SK-N-SH (cell line): Measurements from ENCODE around the gene MRPS27. TPM values are rescaled to one million over a fixed set of nuclear protein-coding genes. Genes with fewer than 3 reads are reported as not detected.
A peak's percentile ranks its signal among the peaks of the same experiment; 100 is the strongest.

ENCODE experiments used
- CTCF ChIA-PET: fragments of 300-600, 350-600 bp; formaldehyde crosslinking; extraction: SDS; loops from one replicate; lab custom pipeline; 2021; lab: Yijun Ruan, JAX
- POLR2A ChIA-PET: fragments of 350-600 bp; sonication (Branson Sonifier 250); formaldehyde crosslinking; extraction: SDS; loops from one replicate; lab custom pipeline; 2020; ENCODE audit warnings: antibody characterized with exemption, inconsistent platforms; lab: Yijun Ruan, JAX
- DNase-seq: peaks from one replicate; pipeline ENCODE4 v3.0.0; 2012
- H2AFZ ChIP-seq: fragments of 200-600 bp; sonication (generic); 2 replicates; pipeline ENCODE4 v1.8.1; 2016; ENCODE audit warnings: antibody characterized with exemption, mild to moderate bottlenecking, low read depth
- H3F3A ChIP-seq: fragments of 200-600 bp; sonication (generic); replicated peaks from 2 replicates; pipeline ENCODE3; 2016; ENCODE audit warnings: antibody characterized with exemption, mild to moderate bottlenecking; ENCODE audit not compliant: insufficient read depth
- H3K27ac ChIP-seq, 2 experiments: fragments of 200-500 bp in 1 of 2; fragments of 200-600 bp in 1 of 2; sonication (Bioruptor generic) in 1 of 2; sonication (generic), shearing (Covaris generic) in 1 of 2; 2 replicates each; pipeline versions ENCODE4 v1.5.1 to v1.6.1; 2014 to 2016; ENCODE audit warnings: low read depth in 2 of 2, inconsistent platforms in 1 of 2, low read length in 1 of 2, mild to moderate bottlenecking in 1 of 2, mixed read lengths in 1 of 2
- H3K27me3 ChIP-seq: fragments of 200-600 bp; sonication (generic), shearing (Covaris generic); 2 replicates; pipeline ENCODE4 v1.6.1; 2016; ENCODE audit warnings: mixed run types; ENCODE audit not compliant: insufficient read depth
- H3K36me3 ChIP-seq, 2 experiments: fragments of 200-500 bp in 1 of 2; fragments of 200-600 bp in 1 of 2; sonication (Bioruptor generic) in 1 of 2; sonication (generic) in 1 of 2; replicated peaks in 1 of 2; 2 replicates each; pipeline versions ENCODE3 to v1.5.1; 2014 to 2016; ENCODE audit warnings: low read length in 1 of 2, mild to moderate bottlenecking in 1 of 2; ENCODE audit not compliant: insufficient read depth in 2 of 2, control insufficient read depth in 1 of 2
- H3K4me1 ChIP-seq, 2 experiments: fragments of 200-500 bp in 1 of 2; fragments of 200-600 bp in 1 of 2; sonication (Bioruptor generic) in 1 of 2; sonication (generic), shearing (Covaris generic) in 1 of 2; 2 replicates each; pipeline versions ENCODE4 v1.5.1 to v1.6.1; 2014 to 2016; ENCODE audit warnings: low read depth in 1 of 2, low read length in 1 of 2, mixed run types in 1 of 2; ENCODE audit not compliant: insufficient read depth in 2 of 2, control insufficient read depth in 1 of 2
- H3K4me2 ChIP-seq: fragments of 200-600 bp; sonication (generic), shearing (Covaris generic); 2 replicates; pipeline ENCODE4 v1.6.1; 2017; ENCODE audit warnings: mixed run types
- H3K4me3 ChIP-seq, 2 experiments: fragments of 200-500 bp in 1 of 2; fragments of 200-600 bp in 1 of 2; sonication (Bioruptor generic) in 1 of 2; sonication (generic), shearing (Covaris generic) in 1 of 2; 2 replicates each; pipeline versions ENCODE4 v1.5.1 to v1.8.1; 2014 to 2016; ENCODE audit warnings: low read depth in 2 of 2, inconsistent platforms in 1 of 2, low read length in 1 of 2, mild to moderate bottlenecking in 1 of 2, mixed read lengths in 1 of 2, moderate library complexity in 1 of 2
- H3K79me2 ChIP-seq: fragments of 200-600 bp; sonication (generic); 2 replicates; pipeline ENCODE4 v1.8.1; 2017; ENCODE audit warnings: mild to moderate bottlenecking; ENCODE audit not compliant: insufficient read depth
- H3K9ac ChIP-seq: fragments of 200-600 bp; sonication (generic); 2 replicates; pipeline ENCODE4 v1.6.1; 2017; ENCODE audit warnings: mixed run types
- H3K9me2 ChIP-seq: fragments of 200-600 bp; sonication (generic); 2 replicates; pipeline ENCODE4 v1.6.1; 2017; ENCODE audit warnings: mixed run types
- H3K9me3 ChIP-seq: fragments of 200-600 bp; sonication (generic); 2 replicates; pipeline ENCODE4 v1.6.1; 2017; ENCODE audit warnings: mixed run types, mild to moderate bottlenecking, moderate library complexity
- H4K20me1 ChIP-seq: fragments of 200-600 bp; sonication (generic); 2 replicates; pipeline ENCODE4 v1.6.1; 2017; ENCODE audit warnings: mild to moderate bottlenecking, mixed run types; ENCODE audit not compliant: insufficient read depth
- ELF1 ChIP-seq: IDR thresholded peaks from 2 replicates; pipeline ENCODE4 v1.4.0; 2012
- EZH2phosphoT487 ChIP-seq: fragments of 200-600 bp; sonication (generic); IDR thresholded peaks from 2 replicates; pipeline ENCODE4 v1.6.1; 2017; ENCODE audit warnings: low read depth, mixed run types, mild to moderate bottlenecking, antibody characterized with exemption, moderate library complexity, borderline replicate concordance
- FOXJ3 ChIP-seq: sonication (generic); formaldehyde crosslinking; IDR thresholded peaks from 2 replicates; pipeline ENCODE4 v1.5.1; 2020; ENCODE audit warnings: mild to moderate bottlenecking, missing genetic modification reagents
- FOXM1 ChIP-seq: IDR thresholded peaks from 2 replicates; pipeline ENCODE4 v1.4.0; 2012; ENCODE audit warnings: low read depth, mild to moderate bottlenecking
- GABPA ChIP-seq: IDR thresholded peaks from 2 replicates; pipeline ENCODE4 v1.4.0; 2012; ENCODE audit warnings: low read depth, mild to moderate bottlenecking
- MXI1 ChIP-seq: IDR thresholded peaks from 2 replicates; pipeline ENCODE4 v1.6.1; 2012; ENCODE audit warnings: mild to moderate bottlenecking, low read depth, low read length, improper control_type of control experiment
- NFIC ChIP-seq: IDR thresholded peaks from 2 replicates; pipeline ENCODE4 v1.4.0; 2012; ENCODE audit warnings: borderline replicate concordance
- NRF1 ChIP-seq: IDR thresholded peaks from 2 replicates; pipeline ENCODE4 v1.6.1; 2012; ENCODE audit warnings: low read depth, mild to moderate bottlenecking, low read length
- REST ChIP-seq: IDR thresholded peaks from 2 replicates; pipeline ENCODE4 v1.6.1; 2012; ENCODE audit warnings: mild to moderate bottlenecking, low read depth, low read length, moderate library complexity
- RFX5 ChIP-seq: IDR thresholded peaks from 2 replicates; pipeline ENCODE4 v1.6.1; 2012; ENCODE audit warnings: mild to moderate bottlenecking, improper control_type of control experiment, low read length
- SIN3A ChIP-seq: IDR thresholded peaks from 2 replicates; pipeline ENCODE4 v1.6.1; 2012; ENCODE audit warnings: low read depth, mild to moderate bottlenecking, low read length, moderate library complexity, borderline replicate concordance
- SMC3 ChIP-seq: IDR thresholded peaks from 2 replicates; pipeline ENCODE4 v1.6.1; 2012; ENCODE audit warnings: low read depth, low read length, improper control_type of control experiment
- TCF12 ChIP-seq: IDR thresholded peaks from 2 replicates; pipeline ENCODE4 v1.4.0; 2012
- USF1 ChIP-seq: IDR thresholded peaks from 2 replicates; pipeline ENCODE4 v1.4.0; 2012; ENCODE audit warnings: low read depth, borderline replicate concordance
- YY1 ChIP-seq: IDR thresholded peaks from 2 replicates; pipeline ENCODE4 v1.4.0; 2012; ENCODE audit warnings: low read depth, mild to moderate bottlenecking
- ZBTB33 ChIP-seq: IDR thresholded peaks from 2 replicates; pipeline ENCODE4 v1.4.0; 2012; ENCODE audit warnings: low read depth, borderline replicate concordance
- WGBS: methylation state at CpG from one replicate; pipeline ENCODE4 v1.1.6; 2017; ENCODE audit warnings: low lambda C conversion rate; 5-methylcytosine and 5-hydroxymethylcytosine counted together
- polyA plus RNA-seq, 3 experiments: library from polyadenylated mRNA; depleted of rRNA; stranded (reverse); fragments of >200 nt; gene quantifications; 2 replicates each; pipeline ENCODE4 v1.2.3, GENCODE V29; 2012

The MRPS27 gene
- polyA plus RNA-seq, 1 of the 3 experiments (the other 2 are of a cell fraction), result 37.5 TPM

GRCh38 chr5:72179028-72179815 is 140.8 kb downstream of the MRPS27 start (continued):
- no peak for TF ChIP-seq MXI1
- TF ChIP-seq ZBTB33, result peak; percentile 51; the same call in 1 of the 2 replicates
- TF ChIP-seq YY1, result no peak; the same call in 1 of the 2 replicates
- no peak for TF ChIP-seq EZH2phosphoT487
- TF ChIP-seq REST, result peak; percentile 39; the same call in 1 of the 2 replicates
- TF ChIP-seq TCF12, result peak; percentile 89
- TF ChIP-seq USF1, result 0 out of 2 replicates have a peak, but pooled peaks have one; percentile 25
- TF ChIP-seq FOXJ3, result no peak
- no peak for TF ChIP-seq NRF1
- peak; percentile 97 for TF ChIP-seq NFIC
- no peak for TF ChIP-seq RFX5
- no peak for TF ChIP-seq SMC3
- TF ChIP-seq GABPA, result no peak
- TF ChIP-seq FOXM1, result peak; percentile 43; the same call in 1 of the 2 replicates

- H3K9ac ChIP-seq, result no peak overlapping the region
- peaks cover 32 to 33% of the 10 kb centered on the region in 2 experiments for H3K4me1 ChIP-seq
- H3K9me2 ChIP-seq, result no peaks in the 10 kb centered on the region
- no peak overlapping the region for H2AFZ ChIP-seq
- no peak for DNase-seq
- H3K4me2 ChIP-seq, result no peak overlapping the region
- H3K27ac ChIP-seq, result peak overlapping the region; percentile 40 to 99; a peak in 3 of 4 replicates
- H3K4me3 ChIP-seq, result no peak overlapping the region
- peaks cover 98% of the 10 kb centered on the region for H3K79me2 ChIP-seq
- peaks cover 52 to 53% of the 10 kb centered on the region in 2 experiments for H3K36me3 ChIP-seq
- 98% methylated on average over 3 of the region's 3 CpGs for WGBS
- peaks cover 75% of the 10 kb centered on the region for H3F3A ChIP-seq
- peaks cover 75% of the 10 kb centered on the region for H4K20me1 ChIP-seq
- CTCF ChIA-PET, result interaction anchor here (1.4 kb wide), 1 partner anchor 49 kb away, joined by 3 read pairs; no protein-coding TSS in a partner anchor
- POLR2A ChIA-PET, result no interaction called here
- no peaks in the 10 kb centered on the region for H3K9me3 ChIP-seq
- no peaks in the 10 kb centered on the region for H3K27me3 ChIP-seq
- no peak for TF ChIP-seq ZBTB33
- no peak for TF ChIP-seq SIN3A
- TF ChIP-seq ELF1, result no peak
- no peak for TF ChIP-seq REST
These were observed 142.5 kb downstream of the MRPS27 start for GRCh38 chr5:72177538-72177937.
